ENCODE measurements around the gene TUBB1.
"Not testable (repeated sequence)": the region's sequence is repeated elsewhere in the genome, so short reads cannot be mapped to it uniquely, and the experiment has no call there.

TUBB1 gene

GRCh38 chr20:59020938-59021551, 1.8 kb downstream of the TUBB1 start:
- no peak for DNase-seq (ENCODE audit: low spot score)

GRCh38 chr20:59022754-59023153, 3.5 kb downstream of the TUBB1 start:
- DNase-seq (ENCODE audit: low spot score) = no peak

GRCh38 chr20:59023616-59024015, 4.4 kb downstream of the TUBB1 start:
- DNase-seq (ENCODE audit: low spot score) = no peak

- no peak for DNase-seq (ENCODE audit: low spot score)
These were observed 4.9 kb downstream of the TUBB1 start for GRCh38 chr20:59024111-59024530.

- no peak for DNase-seq (ENCODE audit: low spot score)
These were observed 5.9 kb downstream of the TUBB1 start for GRCh38 chr20:59025086-59025485.

GRCh38 chr20:59025511-59025910, 6.3 kb downstream of the TUBB1 start:
- no peak for DNase-seq (ENCODE audit: low spot score)

GRCh38 chr20:59026904-59027740, 7.9 kb downstream of the TUBB1 start:
- DNase-seq (ENCODE audit: low spot score) = no peak

GRCh38 chr20:59027741-59028320, 8.6 kb downstream of the TUBB1 start:
- DNase-seq (ENCODE audit: low spot score) = peak; percentile 50

- no peak for DNase-seq (ENCODE audit: low spot score)
These were observed 9.6 kb downstream of the TUBB1 start for GRCh38 chr20:59028812-59029211.

- DNase-seq (ENCODE audit: low spot score) = no peak
These were observed 11.8 kb downstream of the TUBB1 start for GRCh38 chr20:59030911-59031563.

GRCh38 chr20:59031564-59032022, 12.4 kb downstream of the TUBB1 start:
- no peak for DNase-seq (ENCODE audit: low spot score)

GRCh38 chr20:59032023-59032712, 12.9 kb downstream of the TUBB1 start, which contains the start of gene ATP5F1E:
ATP5F1E (minus strand) TSS chr20:59032335; CDS start chr20:59032251, 84 bp downstream.
- DNase-seq (ENCODE audit: low spot score) = peak; percentile 98

GRCh38 chr20:59032713-59033059, 13.5 kb downstream of the TUBB1 start:
- peak; percentile 37 for DNase-seq (ENCODE audit: low spot score)

GRCh38 chr20:59033093-59033492, 13.9 kb downstream of the TUBB1 start:
- no peak for DNase-seq (ENCODE audit: low spot score)

GRCh38 chr20:59033616-59034165, 14.5 kb downstream of the TUBB1 start:
- no peak for DNase-seq (ENCODE audit: low spot score)

- no peak for DNase-seq (ENCODE audit: low spot score)
These were observed 16.2 kb downstream of the TUBB1 start for GRCh38 chr20:59035381-59035780.

- no peak for DNase-seq (ENCODE audit: low spot score)
These were observed 18.2 kb downstream of the TUBB1 start for GRCh38 chr20:59037386-59037785.

- no peak for DNase-seq (ENCODE audit: low spot score)
These were observed 20.0 kb downstream of the TUBB1 start for GRCh38 chr20:59039233-59039632.

- DNase-seq (ENCODE audit: low spot score) = no peak
These were observed 21.4 kb downstream of the TUBB1 start for GRCh38 chr20:59040667-59041066.

- DNase-seq (ENCODE audit: low spot score) = not testable (repeated sequence)
These were observed 22.3 kb downstream of the TUBB1 start for GRCh38 chr20:59041487-59041886.

- peak; percentile 9 for DNase-seq (ENCODE audit: low spot score)
These were observed 23.0 kb downstream of the TUBB1 start, which contains the start of gene PRELID3B for GRCh38 chr20:59042151-59042795. PRELID3B (minus strand) TSS chr20:59042786; CDS start chr20:59042730, 56 bp downstream.

Measured in AG08395 (cell line).